ENCODE results near the gene MYO5A.

MYO5A gene

DNA sequence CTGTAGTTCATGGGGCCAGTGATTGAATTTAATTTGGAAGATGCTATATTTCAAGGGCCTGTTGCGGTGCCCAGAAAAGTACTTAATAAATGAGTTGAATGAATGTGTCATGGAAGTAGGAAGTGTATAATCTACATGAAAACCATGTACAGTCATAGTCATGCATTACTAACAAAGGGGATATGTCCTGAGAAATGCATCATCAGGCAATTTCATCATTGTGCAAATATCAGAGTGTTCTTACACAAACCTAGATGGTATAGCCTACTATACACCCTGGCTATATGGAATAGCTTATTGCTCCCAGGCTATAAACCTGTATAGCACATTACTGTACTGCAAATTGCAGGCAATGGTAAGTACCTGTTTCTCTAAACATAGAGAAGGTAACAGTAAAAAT is 222.4 kb downstream of the MYO5A start (continued):
- TF ChIP-seq GLIS2 (tag by site-specific recombination; IDR thresholded peaks at IDR 0.05) = no peak
- no peak for TF ChIP-seq ZSCAN16 (tag by site-specific recombination; IDR thresholded peaks at IDR 0.05)
- TF ChIP-seq TCF7L2 (IDR thresholded peaks at IDR 0.05; ENCODE audit: borderline replicate concordance, low read depth, low read length) = no peak
- TF ChIP-seq SCRT2 (tag by site-specific recombination; IDR thresholded peaks at IDR 0.05) = no peak
- TF ChIP-seq ZEB2 (tag by site-specific recombination; IDR thresholded peaks at IDR 0.05) = no peak
- TF ChIP-seq ZNF354C (tag by site-specific recombination; IDR thresholded peaks at IDR 0.05; ENCODE audit: borderline replicate concordance, low read depth) = no peak
- TF ChIP-seq ZNF677 (tag by site-specific recombination; IDR thresholded peaks at IDR 0.05) = no peak
- TF ChIP-seq HOXC10 (CRISPR knock-in tag; IDR thresholded peaks at IDR 0.05) = no peak
- TF ChIP-seq ZBTB7A (tag by site-specific recombination; IDR thresholded peaks at IDR 0.05; ENCODE audit: low read depth) = no peak
- no peak for TF ChIP-seq REPIN1 (tag by site-specific recombination; IDR thresholded peaks at IDR 0.05; ENCODE audit: low read depth)
- no peak for TF ChIP-seq ZNF302 (tag by site-specific recombination; IDR thresholded peaks at IDR 0.05; ENCODE audit: low read depth)

DNA sequence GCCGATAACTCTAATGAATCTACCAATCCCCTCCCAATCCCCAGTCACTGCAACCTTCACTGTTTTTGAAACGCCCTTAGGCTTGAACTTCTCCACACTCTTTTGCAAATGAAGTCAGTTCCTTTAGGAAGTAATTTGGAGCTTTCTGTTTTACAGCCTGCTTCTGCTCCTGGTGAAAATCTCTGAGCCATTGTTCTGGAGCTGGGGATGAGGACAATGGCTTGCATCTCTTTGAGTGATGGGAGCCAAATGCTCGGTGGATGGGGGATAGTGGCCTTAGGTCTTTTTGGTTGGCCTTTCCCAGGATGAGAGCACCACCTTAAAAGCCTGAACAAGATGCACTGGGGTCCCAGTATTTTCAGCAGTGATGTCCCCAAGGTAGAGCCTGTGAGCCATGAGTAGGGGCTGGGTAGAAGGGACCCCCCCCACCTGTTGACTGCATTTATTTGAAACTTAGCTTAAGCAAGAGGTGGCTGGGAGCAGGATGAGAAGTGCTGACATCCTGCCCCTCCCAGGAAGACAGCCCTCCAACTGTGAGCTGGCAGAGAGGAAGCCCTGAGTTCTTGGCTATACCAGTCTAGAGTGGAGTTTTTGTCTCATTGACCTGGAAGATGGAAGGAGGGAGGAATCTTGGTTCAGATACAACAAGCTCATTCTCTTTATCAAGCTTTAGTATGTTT is 225.4 kb downstream of the MYO5A start:
- H3K4me3 ChIP-seq (ENCODE audit: low read depth, low read length) = no peak overlapping the region
- H3K9me3 ChIP-seq (ENCODE audit: control insufficient read depth, insufficient read depth, low read depth, low read length) = no peaks in the 10 kb centered on the region
- no peaks in the 10 kb centered on the region for H3K4me1 ChIP-seq (ENCODE audit: control insufficient read depth, insufficient read depth, low read length)
- H3K36me3 ChIP-seq (ENCODE audit: control insufficient read depth in 2 of 2, insufficient read depth in 1 of 2, low read length in 2 of 2) = no peaks in the 10 kb centered on the region
- no peak overlapping the region for H3K27ac ChIP-seq (ENCODE audit: extremely low read depth, low read depth, low read length)
- ChIA-PET CTCF (no interaction called here), POLR2A (no interaction called here)
- peak; percentile 88 for TF ChIP-seq SCRT2 (tag by site-specific recombination; IDR thresholded peaks at IDR 0.05)
- TF ChIP-seq, protein P1, sequence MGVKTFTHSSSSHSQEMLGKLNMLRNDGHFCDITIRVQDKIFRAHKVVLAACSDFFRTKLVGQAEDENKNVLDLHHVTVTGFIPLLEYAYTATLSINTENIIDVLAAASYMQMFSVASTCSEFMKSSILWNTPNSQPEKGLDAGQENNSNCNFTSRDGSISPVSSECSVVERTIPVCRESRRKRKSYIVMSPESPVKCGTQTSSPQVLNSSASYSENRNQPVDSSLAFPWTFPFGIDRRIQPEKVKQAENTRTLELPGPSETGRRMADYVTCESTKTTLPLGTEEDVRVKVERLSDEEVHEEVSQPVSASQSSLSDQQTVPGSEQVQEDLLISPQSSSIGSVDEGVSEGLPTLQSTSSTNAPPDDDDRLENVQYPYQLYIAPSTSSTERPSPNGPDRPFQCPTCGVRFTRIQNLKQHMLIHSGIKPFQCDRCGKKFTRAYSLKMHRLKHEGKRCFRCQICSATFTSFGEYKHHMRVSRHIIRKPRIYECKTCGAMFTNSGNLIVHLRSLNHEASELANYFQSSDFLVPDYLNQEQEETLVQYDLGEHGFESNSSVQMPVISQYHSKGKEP (tag by site-specific recombination; IDR thresholded peaks at IDR 0.05) = no peak

DNA sequence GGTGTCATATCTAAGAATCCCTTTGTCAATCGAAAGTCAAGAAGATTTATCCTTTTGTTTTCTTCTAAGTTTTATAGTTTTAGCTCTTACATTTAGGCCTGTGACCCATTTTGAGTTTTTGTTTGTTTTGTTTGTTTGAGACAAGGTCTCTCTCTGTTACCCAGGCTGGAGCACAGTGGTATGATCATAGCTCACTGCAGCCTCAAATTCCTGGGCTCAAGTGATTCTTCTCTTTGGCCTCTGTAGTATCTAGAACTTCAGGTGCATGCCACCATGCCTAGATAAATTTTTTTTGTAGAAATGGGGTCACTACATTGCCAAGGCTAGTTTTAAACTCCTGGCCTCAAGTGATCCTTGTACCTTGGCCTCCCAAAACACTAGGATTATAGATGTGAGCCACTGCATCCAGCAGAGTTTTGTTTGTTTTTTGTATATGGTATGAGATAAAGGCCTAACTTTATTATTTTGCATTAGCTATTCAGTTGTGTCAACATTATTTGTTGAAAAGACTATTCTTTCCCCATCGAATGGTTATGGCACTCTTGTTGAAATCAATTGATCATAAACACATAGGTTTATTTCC is 227.3 kb downstream of the MYO5A start:
- Histone ChIP-seq H3K36me3 (ENCODE audit: control insufficient read depth in 2 of 2, insufficient read depth in 1 of 2, low read length in 2 of 2) (no peaks in the 10 kb centered on the region), H3K27ac (ENCODE audit: extremely low read depth, low read depth, low read length) (no peak overlapping the region), H3K9me3 (ENCODE audit: control insufficient read depth, insufficient read depth, low read depth, low read length) (no peaks in the 10 kb centered on the region), H3K4me1 (ENCODE audit: control insufficient read depth, insufficient read depth, low read length) (no peaks in the 10 kb centered on the region), H3K4me3 (ENCODE audit: low read depth, low read length) (no peak overlapping the region)
- CTCF ChIA-PET = interaction anchor here (0.6 to 0.7 kb wide), 3 partner anchors 32 to 516 kb away, joined by 3 to 5 read pairs (median 3); no protein-coding TSS in a partner anchor
- POLR2A ChIA-PET = no interaction called here
- TF ChIP-seq ZNF202 (tag by site-specific recombination; IDR thresholded peaks at IDR 0.05; ENCODE audit: borderline replicate concordance) (no peak), GLIS2 (tag by site-specific recombination; IDR thresholded peaks at IDR 0.05) (no peak), ZNF544 (tag by site-specific recombination; IDR thresholded peaks at IDR 0.05) (no peak), ZNF350 (tag by site-specific recombination; IDR thresholded peaks at IDR 0.05) (no peak), ZFP41 (tag by site-specific recombination; IDR thresholded peaks at IDR 0.05; ENCODE audit: borderline replicate concordance) (no peak), KLF16 (tag by site-specific recombination; IDR thresholded peaks at IDR 0.05) (no peak), ZNF670 (tag by site-specific recombination; IDR thresholded peaks at IDR 0.05; ENCODE audit: low read depth) (no peak), ZNF830 (tag by site-specific recombination; IDR thresholded peaks at IDR 0.05; ENCODE audit: low read depth) (no peak), MEIS1 (CRISPR knock-in tag; IDR thresholded peaks at IDR 0.05; ENCODE audit: borderline replicate concordance) (no peak), ZNF600 (tag by site-specific recombination; IDR thresholded peaks at IDR 0.05) (no peak), ATF2 (tag by site-specific recombination; IDR thresholded peaks at IDR 0.05; ENCODE audit: low read depth) (no peak), KLF1 (tag by site-specific recombination; IDR thresholded peaks at IDR 0.05) (no peak), ZNF221 (tag by site-specific recombination; IDR thresholded peaks at IDR 0.05; ENCODE audit: borderline replicate concordance) (no peak)
- TF ChIP-seq, protein P2, sequence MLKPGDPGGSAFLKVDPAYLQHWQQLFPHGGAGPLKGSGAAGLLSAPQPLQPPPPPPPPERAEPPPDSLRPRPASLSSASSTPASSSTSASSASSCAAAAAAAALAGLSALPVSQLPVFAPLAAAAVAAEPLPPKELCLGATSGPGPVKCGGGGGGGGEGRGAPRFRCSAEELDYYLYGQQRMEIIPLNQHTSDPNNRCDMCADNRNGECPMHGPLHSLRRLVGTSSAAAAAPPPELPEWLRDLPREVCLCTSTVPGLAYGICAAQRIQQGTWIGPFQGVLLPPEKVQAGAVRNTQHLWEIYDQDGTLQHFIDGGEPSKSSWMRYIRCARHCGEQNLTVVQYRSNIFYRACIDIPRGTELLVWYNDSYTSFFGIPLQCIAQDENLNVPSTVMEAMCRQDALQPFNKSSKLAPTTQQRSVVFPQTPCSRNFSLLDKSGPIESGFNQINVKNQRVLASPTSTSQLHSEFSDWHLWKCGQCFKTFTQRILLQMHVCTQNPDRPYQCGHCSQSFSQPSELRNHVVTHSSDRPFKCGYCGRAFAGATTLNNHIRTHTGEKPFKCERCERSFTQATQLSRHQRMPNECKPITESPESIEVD (tag by site-specific recombination; IDR thresholded peaks at IDR 0.05) = no peak

Measured in HEK293 (cell line).